ENCODE results near the gene SRCAP.

SRCAP gene

GRCh38 chr16:30775392-30776188 lies 76.6 kb downstream of the SRCAP start:
- peak; percentile 38 to 49 (median 45) for DNase-seq (ENCODE audit: low read depth in 3 of 3)

DNA sequence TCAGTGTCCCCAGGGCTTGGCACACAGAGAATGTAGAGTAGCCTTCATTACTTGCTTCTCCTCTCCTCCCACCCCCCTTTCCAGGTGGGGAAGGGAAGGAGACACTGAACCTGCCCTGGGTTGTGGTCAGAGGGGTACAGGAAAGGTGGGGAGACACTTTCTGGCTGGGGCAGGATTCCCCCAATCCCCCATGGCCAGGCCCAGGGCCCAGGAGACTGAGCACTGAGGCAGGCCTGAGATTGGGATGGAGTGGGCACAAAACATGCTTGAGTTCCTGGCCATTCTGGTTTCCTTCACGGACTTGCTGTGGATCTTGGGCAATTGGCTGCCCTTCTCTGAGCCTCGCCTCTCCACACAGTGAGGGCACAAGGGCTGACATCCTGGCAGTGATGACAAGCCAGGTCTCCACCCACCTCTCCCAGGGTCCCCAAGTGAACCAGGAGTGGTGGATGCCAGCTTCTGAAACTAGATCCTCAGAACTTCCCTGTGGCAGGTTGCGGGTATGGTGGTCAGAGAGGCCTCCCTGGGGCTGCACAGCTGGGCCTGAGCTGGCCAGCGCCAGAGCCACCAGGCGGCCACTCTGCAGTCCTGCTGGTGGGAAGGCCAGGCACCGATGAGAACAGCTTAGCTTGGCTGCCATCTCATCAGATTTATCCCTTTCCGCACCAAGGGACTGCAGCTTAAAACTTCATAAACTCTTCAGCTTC lies 78.8 kb downstream of the SRCAP start:
- DNase-seq (ENCODE audit: low read depth in 3 of 3), result no peak

GRCh38 chr16:30778549-30779244 lies 79.7 kb downstream of the SRCAP start:
- DNase-seq (ENCODE audit: low read depth in 3 of 3), result no peak

DNA sequence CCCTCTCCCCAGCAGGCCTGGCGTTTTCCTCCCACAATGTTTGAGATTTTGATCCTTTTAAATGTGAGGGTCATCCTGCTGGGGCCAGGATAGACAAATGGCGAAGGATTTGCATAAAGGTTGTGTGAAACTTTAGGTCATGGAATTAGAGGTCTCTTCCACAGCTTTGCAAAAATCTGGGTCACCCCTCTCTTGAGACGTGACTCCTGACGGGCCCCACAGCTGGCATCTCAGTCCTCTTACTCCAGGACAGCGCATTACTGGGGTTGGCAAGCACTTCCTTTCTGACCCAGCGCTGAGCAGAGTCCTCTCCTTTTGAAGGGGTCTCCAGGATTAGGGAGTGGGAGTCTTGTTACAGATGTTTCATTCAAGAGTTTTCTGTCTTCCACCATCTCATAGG lies 80.6 kb downstream of the SRCAP start:
- DNase-seq (ENCODE audit: low read depth in 3 of 3), result no peak

DNA sequence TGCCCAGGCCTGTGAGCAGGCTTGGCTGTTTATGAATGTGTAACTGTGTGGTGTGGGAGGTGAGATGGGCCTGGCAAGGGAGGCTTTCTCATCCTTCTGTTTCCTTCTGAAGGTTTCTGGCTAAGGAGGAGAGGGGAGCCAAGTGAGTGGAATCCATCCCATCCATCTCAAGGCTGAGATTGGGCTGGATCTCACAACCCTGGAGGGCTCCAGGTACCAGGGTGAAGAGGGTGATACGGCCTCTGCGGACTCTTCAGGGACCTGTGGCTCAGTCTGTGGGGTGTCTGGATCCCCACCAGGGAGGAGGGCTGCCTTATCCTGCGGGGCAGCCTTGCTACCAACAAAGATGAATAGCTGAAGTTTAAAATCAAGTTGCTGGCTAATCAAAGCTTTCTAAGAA lies 81.0 kb downstream of the SRCAP start:
- no peak for DNase-seq (ENCODE audit: low read depth in 3 of 3)

DNA sequence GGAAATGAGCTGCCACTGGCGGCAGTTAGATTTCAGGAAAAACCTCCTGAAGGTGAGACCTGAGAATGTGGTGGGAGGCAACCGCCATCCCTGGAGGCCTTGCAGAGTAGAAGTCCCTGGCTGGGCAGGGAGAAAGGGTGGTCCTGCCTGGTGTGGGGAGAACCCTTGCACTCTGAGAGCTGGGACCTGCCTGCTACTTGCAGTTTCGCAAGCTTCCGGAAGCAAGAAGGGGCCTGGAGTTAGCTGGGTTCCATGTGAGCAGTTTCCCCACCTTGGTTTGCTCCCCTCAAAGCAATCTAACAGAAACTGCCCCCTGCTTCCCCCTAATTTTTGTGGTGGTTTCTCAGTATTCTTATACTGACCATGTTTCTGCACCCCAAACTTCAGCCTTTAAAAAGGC lies 81.6 kb downstream of the SRCAP start:
- no peak for DNase-seq (ENCODE audit: low read depth in 3 of 3)

GRCh38 chr16:30782486-30783279 lies 83.7 kb downstream of the SRCAP start:
- DNase-seq (ENCODE audit: low read depth in 3 of 3), result no peak

DNA sequence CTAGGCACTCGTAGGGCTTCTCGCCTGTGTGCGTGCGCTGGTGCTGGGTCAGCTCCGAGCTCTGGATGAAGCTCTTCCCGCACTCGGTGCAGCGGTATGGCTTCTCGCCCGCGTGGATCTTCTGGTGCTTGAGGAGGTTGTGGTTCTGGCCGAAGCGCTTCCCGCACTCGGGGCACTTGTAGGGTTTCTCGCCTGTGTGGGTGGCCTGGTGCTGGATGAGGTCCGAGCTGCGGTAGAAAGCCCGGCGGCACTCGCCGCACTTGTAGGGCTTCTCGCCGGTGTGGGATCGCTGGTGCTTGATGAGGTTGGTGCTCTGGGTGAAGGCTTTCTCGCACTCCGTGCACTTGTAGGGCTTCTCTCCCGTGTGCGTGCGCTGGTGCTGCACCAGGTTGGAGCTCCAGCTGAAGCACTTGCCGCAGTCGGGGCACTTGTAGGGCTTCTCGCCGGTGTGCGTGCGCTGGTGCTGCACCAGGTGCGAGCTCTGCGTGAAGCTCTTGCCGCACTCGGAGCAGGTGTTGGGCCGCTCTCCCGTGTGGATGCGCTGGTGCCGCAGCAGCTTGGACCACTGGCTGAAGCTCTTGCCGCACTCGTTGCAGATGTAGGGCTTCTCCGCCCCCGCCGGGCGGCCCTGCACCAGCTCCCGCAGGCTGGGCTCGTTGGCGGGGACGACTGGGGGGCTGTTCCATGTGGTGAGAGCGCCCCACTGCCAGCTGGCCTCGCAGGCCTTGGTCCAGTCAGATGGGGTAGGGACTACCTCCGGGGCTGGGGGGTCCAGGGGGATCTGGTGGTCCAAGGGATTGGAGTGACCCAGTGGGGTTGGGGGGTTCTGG lies 84.5 kb downstream of the SRCAP start:
- DNase-seq (ENCODE audit: low read depth in 3 of 3), result no peak

DNA sequence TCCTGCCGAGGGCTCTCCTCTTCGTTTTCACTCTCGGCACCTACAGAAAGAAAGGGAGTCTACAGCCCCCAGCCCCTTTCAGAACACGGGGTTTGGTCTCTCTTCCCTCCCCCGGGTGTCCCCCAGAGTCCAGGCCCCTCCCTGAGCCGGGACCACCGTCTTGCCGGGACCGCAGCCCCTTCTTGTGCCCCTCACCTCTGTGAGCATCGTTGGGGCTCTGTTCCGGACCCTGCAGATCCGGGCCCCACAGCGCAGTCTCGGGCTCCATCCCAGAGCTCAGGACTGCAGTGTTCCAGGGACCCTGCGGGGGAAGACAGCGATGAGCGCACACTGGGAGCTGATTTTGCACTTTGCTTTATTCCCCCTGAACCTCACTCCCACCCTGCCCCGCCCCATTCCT lies 85.2 kb downstream of the SRCAP start:
- no peak for DNase-seq (ENCODE audit: low read depth in 3 of 3)

DNA sequence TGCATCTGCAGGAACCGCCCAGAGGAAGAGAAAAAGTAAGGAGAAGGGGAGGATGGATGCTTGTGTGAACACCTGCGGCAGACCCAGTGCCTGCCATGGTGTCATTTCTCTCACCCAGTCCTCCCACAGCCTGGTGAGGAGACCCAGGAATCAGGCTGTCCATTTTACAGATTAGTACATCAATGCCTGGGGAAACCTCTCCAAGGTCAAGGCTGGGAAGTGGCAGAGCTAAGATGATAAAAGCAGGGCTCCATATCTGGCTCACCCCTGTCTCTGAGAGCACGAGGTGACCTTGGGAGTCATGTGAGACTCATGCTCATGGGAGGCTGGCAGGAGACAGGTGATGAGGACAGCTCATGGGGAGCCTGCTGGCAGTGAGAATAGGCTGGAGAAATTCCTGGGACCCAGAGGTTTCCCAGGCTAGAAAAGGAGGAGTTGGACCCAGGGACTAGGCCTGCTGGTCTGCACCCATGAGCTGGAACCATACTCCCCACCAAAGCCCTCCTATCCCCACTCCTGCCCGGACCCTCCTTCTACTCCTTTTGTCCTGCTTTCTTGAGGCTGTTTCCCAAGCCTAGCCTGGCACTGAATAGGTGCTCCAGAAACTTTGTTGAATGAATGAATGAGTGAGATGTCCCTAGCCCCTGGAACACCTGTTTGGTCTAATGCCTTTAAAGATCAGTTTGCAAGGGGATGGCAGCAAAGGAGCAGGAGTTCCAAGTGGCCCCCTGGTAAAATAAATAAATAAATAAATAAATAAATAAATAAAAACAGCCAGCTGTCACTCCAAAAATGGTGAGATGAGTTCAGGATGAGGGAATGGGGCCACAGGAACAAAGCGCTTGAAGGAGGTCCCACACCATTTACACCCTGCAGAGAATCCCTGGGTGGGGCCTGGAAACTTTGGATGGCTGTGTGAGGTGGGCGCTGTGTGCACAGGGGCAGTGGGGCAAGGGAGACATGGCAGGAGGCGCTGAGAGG lies 86.4 kb downstream of the SRCAP start:
- no peak for DNase-seq (ENCODE audit: low read depth in 3 of 3)

DNA sequence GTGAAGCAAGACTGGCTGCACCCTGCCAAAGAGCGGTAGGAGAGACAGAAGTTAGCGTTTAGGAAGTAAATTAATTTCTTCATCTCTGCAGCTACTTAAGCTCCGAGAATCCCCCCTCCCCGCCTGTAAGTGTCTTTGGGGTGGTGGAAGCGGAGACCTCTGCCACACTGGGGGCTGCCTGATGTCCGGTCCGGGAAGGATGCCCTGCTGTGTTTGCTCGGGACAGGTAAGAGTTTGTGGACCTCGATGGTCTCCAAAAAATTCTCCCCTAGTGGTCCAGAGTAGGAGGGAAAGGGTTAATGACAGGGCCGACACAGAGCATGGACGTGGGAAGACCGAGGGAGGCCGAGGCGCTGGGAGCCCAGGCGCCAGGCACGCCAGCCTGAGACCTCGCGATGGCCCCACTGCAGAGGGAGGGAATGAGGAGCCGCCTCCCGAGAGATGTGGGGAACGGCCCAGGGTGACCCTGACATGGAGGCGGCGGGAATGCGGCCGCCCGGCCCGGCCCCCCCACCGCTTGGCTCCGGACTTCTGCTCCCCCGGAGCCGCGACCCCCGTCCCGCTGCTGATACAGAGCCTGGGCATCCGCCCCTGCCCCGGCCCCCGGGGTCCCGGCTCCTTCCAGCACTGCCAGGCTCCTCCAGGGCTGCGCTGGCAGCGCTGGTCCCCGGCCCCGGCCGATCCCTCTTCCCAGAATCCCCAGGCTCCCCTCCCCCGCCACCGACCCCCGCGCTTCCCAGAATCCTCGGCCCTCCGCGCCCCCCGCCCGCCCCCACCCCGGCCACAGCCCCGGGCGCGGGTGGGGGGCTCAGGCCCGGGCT lies 87.4 kb downstream of the SRCAP start:
- no peak for DNase-seq (ENCODE audit: low read depth in 3 of 3)

- no peak for DNase-seq (ENCODE audit: low read depth in 3 of 3)
Observed at GRCh38 chr16:30786936-30787612, 88.1 kb downstream of the SRCAP start, which contains the start of gene ZNF629. Gene ZNF629, minus strand, starts transcription at chr16:30787205. Its CDS starts 2,723 bp downstream, at chr16:30784482.

DNA sequence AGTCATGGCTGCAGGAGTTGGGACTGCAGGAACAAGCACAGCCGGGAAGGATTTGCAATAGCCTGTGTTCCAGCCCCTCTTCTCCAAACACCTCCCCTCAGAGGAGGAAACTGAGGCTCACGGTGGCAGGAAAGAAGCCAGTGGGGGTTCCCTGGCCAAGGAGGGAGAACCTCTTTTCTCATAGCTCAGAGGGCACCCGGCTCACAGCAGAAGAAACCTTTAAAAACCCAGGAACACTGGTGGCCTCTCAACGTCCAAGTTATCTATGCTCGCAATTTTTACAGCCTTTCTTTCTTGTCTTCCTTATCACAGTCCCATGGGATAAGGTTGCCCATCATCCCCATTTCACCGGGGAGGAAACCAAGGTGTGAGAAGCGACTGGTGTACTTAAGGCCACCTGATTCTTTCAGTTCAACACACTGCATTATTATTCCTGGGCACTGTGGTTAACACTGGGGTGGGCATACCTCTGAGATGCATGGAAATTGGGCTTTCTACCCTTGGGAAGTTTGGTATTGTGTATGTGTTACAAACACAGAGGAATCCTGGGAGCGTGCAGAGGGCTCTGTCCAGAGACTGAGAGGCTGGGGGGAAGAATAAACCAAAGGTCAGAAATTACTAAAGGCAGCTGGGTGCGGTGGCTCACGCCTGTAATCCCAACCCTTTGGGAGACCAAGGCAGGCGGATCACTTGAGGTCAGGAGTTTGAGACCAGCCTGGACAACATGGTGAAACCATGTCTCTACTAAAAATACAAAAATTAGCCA lies 88.8 kb downstream of the SRCAP start:
- no peak for DNase-seq (ENCODE audit: low read depth in 3 of 3)
